Gastrocnemius medialis (tissue), 4 donors: ENCODE results near the gene VAT1L.

ENCODE experiments used
- POLR2A ChIP-seq, 2 donors: fragments of 450-650 bp; IDR thresholded peaks; one replicate each; pipeline ENCODE4 v1.6.1; 2017; ENCODE audit warnings: antibody characterized with exemption in 2 of 2, mild to moderate bottlenecking in 2 of 2, moderate library complexity in 2 of 2
- TF ChIP-seq, protein P1 (sequence below), 5 experiments: fragments of 450-650 bp in 3 of 5; fragments of 200-600 bp in 2 of 5; sonication (generic) in 2 of 5; IDR thresholded peaks in 4 of 5; conservative IDR thresholded peaks in 1 of 5; 1 replicate in 4 of 5; 2 replicates in 1 of 5; pipeline ENCODE4 v1.5.1; 2016 to 2019; ENCODE audit warnings: antibody characterized with exemption in 5 of 5, mild to moderate bottlenecking in 3 of 5, moderate library complexity in 3 of 5

GRCh38 chr16:77991701-77992100 is 203.3 kb downstream of the VAT1L start:
- TF ChIP-seq, protein P1, sequence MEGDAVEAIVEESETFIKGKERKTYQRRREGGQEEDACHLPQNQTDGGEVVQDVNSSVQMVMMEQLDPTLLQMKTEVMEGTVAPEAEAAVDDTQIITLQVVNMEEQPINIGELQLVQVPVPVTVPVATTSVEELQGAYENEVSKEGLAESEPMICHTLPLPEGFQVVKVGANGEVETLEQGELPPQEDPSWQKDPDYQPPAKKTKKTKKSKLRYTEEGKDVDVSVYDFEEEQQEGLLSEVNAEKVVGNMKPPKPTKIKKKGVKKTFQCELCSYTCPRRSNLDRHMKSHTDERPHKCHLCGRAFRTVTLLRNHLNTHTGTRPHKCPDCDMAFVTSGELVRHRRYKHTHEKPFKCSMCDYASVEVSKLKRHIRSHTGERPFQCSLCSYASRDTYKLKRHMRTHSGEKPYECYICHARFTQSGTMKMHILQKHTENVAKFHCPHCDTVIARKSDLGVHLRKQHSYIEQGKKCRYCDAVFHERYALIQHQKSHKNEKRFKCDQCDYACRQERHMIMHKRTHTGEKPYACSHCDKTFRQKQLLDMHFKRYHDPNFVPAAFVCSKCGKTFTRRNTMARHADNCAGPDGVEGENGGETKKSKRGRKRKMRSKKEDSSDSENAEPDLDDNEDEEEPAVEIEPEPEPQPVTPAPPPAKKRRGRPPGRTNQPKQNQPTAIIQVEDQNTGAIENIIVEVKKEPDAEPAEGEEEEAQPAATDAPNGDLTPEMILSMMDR (IDR thresholded peaks at IDR 0.05 in 4 of 5, conservative IDR thresholded peaks at IDR 0.05 in 1 of 5) = no peak
- TF ChIP-seq POLR2A (IDR thresholded peaks at IDR 0.05) = no peak
